ENCODE results near the gene TYW1.

- no peak for TF ChIP-seq CTCF (conservative IDR thresholded peaks at IDR 0.05; ENCODE audit: low read depth, low read length)
- TF ChIP-seq EZH2 (IDR thresholded peaks at IDR 0.05; ENCODE audit: borderline replicate concordance, low read depth, low read length, poor library complexity, severe bottlenecking), result no peak
These were observed 23.1 kb downstream of the TYW1 start for GRCh38 chr7:67019562-67020390.
